DND-41 (cell line): ENCODE results near the gene BCAS3.

Experiments
- CTCF ChIP-seq: IDR thresholded peaks from 2 replicates; pipeline ENCODE4 v1.5.1; 2012; ENCODE audit warnings: borderline replicate concordance, low read length, moderate library complexity, mild to moderate bottlenecking; ENCODE audit not compliant: poor library complexity, severe bottlenecking; ENCODE audit errors: extremely low read depth
- EZH2 ChIP-seq: IDR thresholded peaks from 3 replicates; pipeline ENCODE4 v1.6.1; 2012; ENCODE audit warnings: borderline replicate concordance, low read depth, mild to moderate bottlenecking, moderate library complexity, low read length, inconsistent platforms; ENCODE audit not compliant: severe bottlenecking

- TF ChIP-seq CTCF (no peak), EZH2 (no peak)
Measured at GRCh38 chr17:61331178-61331577, 653.5 kb downstream of the BCAS3 start.
